Astrocyte of the cerebellum (primary cell): Measurements from ENCODE around the gene NDUFA8.

Experiments used
- DNase-seq: peaks from one replicate; pipeline ENCODE4 v3.0.0-alpha.2; 2011; ENCODE audit warnings: low read depth
- H3K4me3 ChIP-seq: 2 replicates; pipeline ENCODE4 v1.5.1; 2011; ENCODE audit warnings: mild to moderate bottlenecking, low read depth, low read length, moderate library complexity
- CTCF ChIP-seq: IDR thresholded peaks from 2 replicates; pipeline ENCODE4 v1.5.1; 2012; ENCODE audit warnings: low read length, low read depth, moderate library complexity, mild to moderate bottlenecking; ENCODE audit errors: missing control alignments
- in situ Hi-C: cut with HindIII; loops from 2 replicates; pipeline ENCODE4 v1.10.0; 2017; ENCODE audit warnings: low sequenced_read_pairs

Gene NDUFA8

GRCh38 chr9:122100756-122101155 is 58.8 kb downstream of the NDUFA8 start:
- H3K4me3 ChIP-seq = no peak overlapping the region
- DNase-seq = no peak
- no peak for TF ChIP-seq CTCF
- in situ Hi-C loops = no loop called here

GRCh38 chr9:122099271-122099869 is 60.2 kb downstream of the NDUFA8 start:
- peak; percentile 48 for DNase-seq
- no peak overlapping the region for H3K4me3 ChIP-seq
- in situ Hi-C loops = no loop called here
- peak; percentile 82 for TF ChIP-seq CTCF

GRCh38 chr9:122097679-122098315 is 61.8 kb downstream of the NDUFA8 start:
- no peak for DNase-seq
- TF ChIP-seq CTCF = no peak
- no peak overlapping the region for H3K4me3 ChIP-seq
- in situ Hi-C loops = no loop called here

GRCh38 chr9:122096620-122097415 is 62.8 kb downstream of the NDUFA8 start:
- no peak for TF ChIP-seq CTCF
- DNase-seq = no peak
- H3K4me3 ChIP-seq = no peak overlapping the region
- in situ Hi-C loops = no loop called here

- DNase-seq = peak; percentile 41
- H3K4me3 ChIP-seq = no peak overlapping the region
- TF ChIP-seq CTCF = peak; percentile 79
- in situ Hi-C loops = no loop called here
Measured at GRCh38 chr9:122095010-122095767, 64.4 kb downstream of the NDUFA8 start.
